HG03378 (cell line): ENCODE data around the gene TECTB.

Source experiments
- ATAC-seq: cut with Tn5 transposase; IDR thresholded peaks from one replicate; pipeline ENCODE4 v1.9.1; 2021; ENCODE audit warnings: mild to moderate bottlenecking, moderate library complexity; ENCODE audit not compliant: unreplicated experiment

TECTB gene

GRCh38 chr10:112307358-112308124 lies 24.3 kb downstream of the TECTB start:
- ATAC-seq = peak; percentile 59

- no peak for ATAC-seq
Measured at GRCh38 chr10:112308125-112308502, 24.9 kb downstream of the TECTB start.

DNA sequence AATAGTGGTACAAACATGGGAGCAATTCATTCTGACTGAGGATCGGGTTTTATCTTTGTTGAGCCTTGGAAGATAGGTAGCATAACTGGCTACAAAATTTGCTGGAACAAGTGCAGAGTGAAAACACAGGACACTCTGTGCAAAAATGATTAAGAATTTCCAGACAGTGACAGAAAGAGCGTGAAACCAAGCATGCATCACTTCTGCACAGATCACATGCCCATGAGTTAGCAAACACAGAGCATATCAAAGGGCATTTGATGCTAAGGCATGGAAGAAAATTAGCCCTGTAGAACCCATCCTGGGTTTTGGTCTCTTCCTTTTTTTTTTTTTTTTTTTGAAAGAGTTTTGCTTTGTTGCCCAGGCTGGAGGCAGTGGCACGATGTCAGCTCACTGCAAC lies 28.3 kb downstream of the TECTB start:
- ATAC-seq = no peak

DNA sequence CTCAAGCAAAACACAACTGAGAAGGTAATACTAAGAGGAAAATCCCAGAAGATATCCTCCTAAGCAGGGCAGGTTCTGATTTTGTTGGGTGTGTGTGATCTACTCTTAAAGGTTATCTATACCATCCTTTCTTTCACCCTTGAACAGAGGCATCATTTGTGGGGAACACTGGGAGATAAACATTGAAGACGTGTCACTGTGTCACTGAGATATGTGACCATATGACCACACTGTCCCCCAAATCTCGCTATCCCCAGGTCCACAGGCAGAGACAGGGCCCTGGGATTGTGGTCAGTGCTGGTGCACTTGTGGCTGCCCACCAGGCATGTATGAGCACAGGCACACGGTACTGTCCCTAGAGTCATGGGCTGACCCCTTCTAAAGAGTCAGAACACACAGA lies 30.0 kb downstream of the TECTB start:
- no peak for ATAC-seq

DNA sequence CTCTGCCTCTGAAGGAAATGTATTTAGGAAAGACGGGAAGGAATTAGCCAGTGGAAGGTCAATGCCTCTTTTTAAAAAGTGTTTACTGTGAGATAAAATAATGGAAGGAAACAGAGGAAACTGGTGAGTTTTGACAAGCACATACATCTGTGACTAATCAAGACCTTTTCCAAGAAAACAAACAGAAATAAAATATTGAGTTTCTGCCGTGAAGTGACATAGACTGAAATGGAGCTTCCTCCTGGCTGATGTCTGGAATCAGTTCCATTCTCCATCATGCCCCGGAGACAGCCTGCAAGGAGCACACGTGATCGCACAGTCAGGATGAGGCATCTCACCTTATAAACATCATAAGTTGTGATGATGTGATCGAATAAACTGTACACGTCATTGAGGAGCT lies 30.7 kb downstream of the TECTB start:
- ATAC-seq = no peak

- ATAC-seq = peak; percentile 82
Measured at GRCh38 chr10:112314822-112315474, 31.7 kb downstream of the TECTB start.

GRCh38 chr10:112327678-112328077 lies 44.5 kb downstream of the TECTB start:
- no peak for ATAC-seq

- ATAC-seq = no peak
Measured at GRCh38 chr10:112330162-112330561, 47.0 kb downstream of the TECTB start.

DNA sequence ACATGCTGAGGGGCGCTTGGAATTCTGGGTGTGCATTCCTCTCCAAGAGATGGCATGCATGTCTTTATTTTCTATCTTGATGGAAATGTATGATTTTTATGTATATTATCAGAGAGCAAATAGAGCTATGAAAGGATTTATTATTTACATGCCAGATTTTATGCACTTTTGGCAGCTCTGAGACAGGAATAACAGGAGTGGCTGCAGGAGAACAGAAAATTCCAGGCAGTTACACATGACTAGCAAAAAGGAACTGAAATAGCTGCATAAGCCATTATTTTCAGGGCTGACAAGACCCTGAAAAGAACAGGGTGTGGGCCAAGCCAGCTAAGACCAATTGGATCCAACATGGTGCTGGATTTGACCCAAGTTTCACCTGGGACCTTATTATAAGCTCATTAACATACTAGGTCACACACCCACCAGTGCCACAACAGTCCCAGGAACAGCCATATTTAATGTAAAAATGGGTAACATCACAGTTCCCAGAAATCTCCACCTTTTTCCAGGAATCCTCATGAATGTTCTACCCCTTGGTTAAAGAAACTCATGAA lies 47.5 kb downstream of the TECTB start:
- ATAC-seq = no peak

DNA sequence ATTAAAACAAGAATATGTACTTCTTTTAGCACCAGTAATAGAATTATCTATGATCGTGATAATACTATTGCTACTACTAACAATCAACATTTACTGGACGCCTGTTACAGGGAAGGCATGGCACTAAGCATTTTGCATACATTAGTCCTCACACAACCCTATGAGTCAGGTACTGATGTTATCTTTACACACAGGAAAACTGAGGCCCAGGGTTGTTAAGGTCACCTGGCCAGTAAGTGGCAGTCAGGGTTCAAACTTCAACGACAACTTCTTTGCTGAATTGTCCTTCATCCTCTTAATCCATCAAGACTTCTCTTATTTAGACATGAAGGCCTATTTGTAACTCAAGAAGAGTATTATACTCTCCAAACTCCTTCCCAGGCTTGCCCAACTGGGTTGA lies 48.8 kb downstream of the TECTB start:
- ATAC-seq = no peak

DNA sequence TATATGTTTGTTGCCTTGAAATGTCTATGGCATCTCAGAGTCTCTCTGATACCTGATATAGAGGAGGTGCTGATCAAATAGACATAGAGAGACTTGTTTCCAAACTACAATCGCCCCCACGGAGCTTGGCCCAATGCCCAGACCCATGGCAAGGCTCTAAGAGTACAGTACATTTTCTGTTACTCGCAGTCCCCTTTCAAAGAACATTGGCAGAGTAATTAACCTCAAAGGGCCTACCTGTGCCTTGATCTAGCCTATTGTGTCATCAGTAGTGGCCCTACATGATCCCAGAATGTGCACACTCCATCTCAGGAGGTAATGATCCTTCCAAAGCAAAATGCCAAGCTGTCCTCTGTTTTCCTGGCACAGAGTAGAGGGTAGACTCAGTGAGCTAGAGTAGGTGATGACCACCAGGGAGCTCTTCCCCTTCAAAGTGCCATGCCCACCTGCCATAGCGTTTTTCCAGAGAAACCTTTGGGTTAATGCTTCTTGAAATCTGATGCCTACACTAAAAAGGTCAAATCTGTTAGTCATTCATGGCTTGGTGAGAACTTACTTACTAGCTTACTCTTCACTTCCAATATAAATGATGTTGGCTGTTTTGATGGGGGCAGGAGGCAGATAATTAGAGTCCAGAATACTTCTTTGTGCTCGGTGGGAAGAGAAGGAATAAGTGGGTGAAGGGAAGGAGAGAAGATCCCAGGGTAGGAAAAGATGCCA lies 49.5 kb downstream of the TECTB start:
- ATAC-seq = no peak

GRCh38 chr10:112333452-112333851 lies 50.3 kb downstream of the TECTB start:
- no peak for ATAC-seq

GRCh38 chr10:112335111-112335867 lies 52.1 kb downstream of the TECTB start:
- ATAC-seq = no peak

DNA sequence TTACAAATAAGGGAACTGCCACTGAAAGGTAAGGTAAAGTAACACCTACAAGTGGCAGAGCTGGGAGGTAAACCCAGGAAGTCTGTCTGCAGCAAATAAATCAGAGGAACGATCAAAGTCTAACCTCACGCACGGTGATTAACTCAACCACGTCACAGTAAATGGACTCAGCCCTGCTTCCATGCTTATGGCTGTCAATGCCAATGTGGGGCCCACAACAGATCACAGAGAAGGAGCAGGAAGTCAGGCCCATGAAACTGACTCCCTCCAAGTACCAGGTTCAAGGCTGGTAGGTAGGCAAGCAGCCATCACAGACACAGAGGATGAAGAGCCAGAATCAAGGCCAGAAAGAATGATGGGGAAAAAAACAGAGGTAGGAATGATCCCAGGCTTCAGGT lies 52.7 kb downstream of the TECTB start:
- ATAC-seq = no peak

- ATAC-seq = no peak
Measured at GRCh38 chr10:112336556-112337201, 53.5 kb downstream of the TECTB start.

DNA sequence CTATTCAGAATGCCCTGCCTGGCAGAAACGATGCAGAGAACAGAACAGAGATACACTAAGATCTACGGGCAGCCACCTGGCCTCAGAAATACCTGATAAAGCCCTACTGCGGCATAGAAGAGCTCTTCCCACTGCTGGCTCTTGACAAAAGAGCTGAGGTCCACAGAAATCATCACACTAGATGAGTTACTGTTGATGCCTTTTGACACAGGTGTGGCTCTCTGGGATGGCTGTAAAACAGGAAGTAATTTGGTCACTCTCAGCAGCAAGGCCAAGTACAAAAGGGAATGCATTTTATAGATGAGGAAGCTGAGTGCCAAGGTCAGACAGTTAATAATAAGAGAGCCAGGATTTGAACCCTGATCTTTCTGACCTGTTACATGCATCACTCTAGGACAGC lies 55.8 kb downstream of the TECTB start:
- no peak for ATAC-seq

- ATAC-seq = no peak
Measured at GRCh38 chr10:112340601-112341000, 57.4 kb downstream of the TECTB start.

GRCh38 chr10:112343056-112343806 lies 60.0 kb downstream of the TECTB start:
- ATAC-seq = no peak

DNA sequence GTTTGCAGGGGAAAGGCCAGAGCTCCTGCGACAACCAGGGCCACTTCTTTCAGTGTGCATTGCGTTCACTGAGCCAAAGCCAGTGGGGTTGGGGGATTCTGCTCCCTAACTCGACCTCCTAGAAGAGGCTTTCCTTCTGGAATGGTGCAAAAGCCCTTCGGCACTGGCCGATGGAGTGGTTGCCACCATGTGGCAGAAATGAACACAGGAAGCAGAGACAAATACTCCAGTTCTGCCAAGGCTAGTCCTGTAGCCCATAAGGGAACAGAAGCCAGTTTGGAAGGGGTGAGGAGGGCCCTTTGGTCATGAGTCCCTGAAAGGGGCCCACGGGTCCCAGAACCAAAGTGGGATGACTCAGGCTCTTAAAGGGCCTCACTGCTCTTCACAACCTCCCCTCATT lies 61.1 kb downstream of the TECTB start:
- ATAC-seq = no peak

DNA sequence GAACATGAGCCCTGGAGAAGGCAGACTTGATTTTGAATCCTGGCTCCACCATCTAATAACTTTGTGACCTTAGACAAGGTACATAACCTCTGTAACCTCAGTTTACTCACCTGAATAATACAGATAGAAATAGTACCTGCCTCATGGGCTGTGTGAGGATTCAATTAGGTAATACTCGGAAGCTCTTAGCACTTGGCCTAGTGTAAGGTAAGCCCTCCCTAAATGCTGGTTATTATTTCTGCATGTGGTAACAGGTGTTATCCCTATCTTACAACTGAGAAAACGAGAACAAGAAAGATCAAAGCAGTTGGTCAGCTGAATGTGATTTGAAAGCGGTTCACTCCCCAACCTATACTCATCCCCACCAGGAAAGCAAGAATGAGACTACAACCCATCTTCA lies 62.0 kb downstream of the TECTB start:
- no peak for ATAC-seq
